ENCODE measurements around the gene AKNA. TPM values are rescaled to one million over a fixed set of nuclear protein-coding genes. Genes with fewer than 3 reads are reported as not detected.

AKNA gene
- total RNA-seq, 2 experiments from 2014 or later: 61.4 to 203 TPM

GRCh38 chr9:114386886-114387679 lies 699 bp downstream of the AKNA start:
- no peak for TF ChIP-seq EZH2phosphoT487 (IDR thresholded peaks at IDR 0.05; ENCODE audit: borderline replicate concordance, low read depth, low read length)
- TF ChIP-seq, protein P1, sequence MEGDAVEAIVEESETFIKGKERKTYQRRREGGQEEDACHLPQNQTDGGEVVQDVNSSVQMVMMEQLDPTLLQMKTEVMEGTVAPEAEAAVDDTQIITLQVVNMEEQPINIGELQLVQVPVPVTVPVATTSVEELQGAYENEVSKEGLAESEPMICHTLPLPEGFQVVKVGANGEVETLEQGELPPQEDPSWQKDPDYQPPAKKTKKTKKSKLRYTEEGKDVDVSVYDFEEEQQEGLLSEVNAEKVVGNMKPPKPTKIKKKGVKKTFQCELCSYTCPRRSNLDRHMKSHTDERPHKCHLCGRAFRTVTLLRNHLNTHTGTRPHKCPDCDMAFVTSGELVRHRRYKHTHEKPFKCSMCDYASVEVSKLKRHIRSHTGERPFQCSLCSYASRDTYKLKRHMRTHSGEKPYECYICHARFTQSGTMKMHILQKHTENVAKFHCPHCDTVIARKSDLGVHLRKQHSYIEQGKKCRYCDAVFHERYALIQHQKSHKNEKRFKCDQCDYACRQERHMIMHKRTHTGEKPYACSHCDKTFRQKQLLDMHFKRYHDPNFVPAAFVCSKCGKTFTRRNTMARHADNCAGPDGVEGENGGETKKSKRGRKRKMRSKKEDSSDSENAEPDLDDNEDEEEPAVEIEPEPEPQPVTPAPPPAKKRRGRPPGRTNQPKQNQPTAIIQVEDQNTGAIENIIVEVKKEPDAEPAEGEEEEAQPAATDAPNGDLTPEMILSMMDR (conservative IDR thresholded peaks at IDR 0.05; ENCODE audit: low read length): no peak
- peak overlapping the region; percentile 83 for H3K4me2 ChIP-seq (ENCODE audit: low read length)
- intact Hi-C loops (cut with micrococcal nuclease; ENCODE audit: unreplicated experiment): loop anchor here (5.0 kb wide), 2 partner anchors 540 to 810 kb away; no protein-coding TSS in a partner anchor
- H3K9me3 ChIP-seq (ENCODE audit: low read length): no peaks in the 10 kb centered on the region
- peaks cover 81% of the 10 kb centered on the region for H3K4me1 ChIP-seq (ENCODE audit: insufficient read depth, low read length, poor library complexity, severe bottlenecking)
- H3K36me3 ChIP-seq (ENCODE audit: insufficient read depth, low read length): peaks cover 56% of the 10 kb centered on the region
- peaks cover 93% of the 10 kb centered on the region for H3K79me2 ChIP-seq (ENCODE audit: insufficient read depth, low read depth, low read length)
- no peak for DNase-seq (ENCODE audit: low spot score)
- H2AFZ ChIP-seq (ENCODE audit: low read length): no peak overlapping the region
- peak overlapping the region; percentile 97 for H3K27ac ChIP-seq (ENCODE audit: low read depth, low read length, poor library complexity, severe bottlenecking)
- no peaks in the 10 kb centered on the region for H4K20me1 ChIP-seq (ENCODE audit: insufficient read depth, low read length)
- no TSS peak for BruUV-seq (replicated peaks)
- peak overlapping the region; percentile 76 for H3K4me3 ChIP-seq (ENCODE audit: low read depth, low read length, poor library complexity, severe bottlenecking)
- ChIA-PET POLR2A (interaction anchor here (0.7 to 8.2 kb wide), 15 partner anchors 8 to 541 kb away, joined by 3 to 275 read pairs (median 6); no protein-coding TSS in a partner anchor), CTCF (ENCODE audit: unreplicated experiment) (interaction anchor here (0.6 to 1.5 kb wide), 3 partner anchors 9 to 25 kb away, joined by 3 to 7 read pairs (median 3); no protein-coding TSS in a partner anchor)
- H3K9me2 ChIP-seq (ENCODE audit: insufficient read depth, low read length): no peaks in the 10 kb centered on the region

GRCh38 chr9:114386361-114386885 lies 1.4 kb downstream of the AKNA start:
- Histone ChIP-seq H3K79me2 (ENCODE audit: insufficient read depth, low read depth, low read length) (peaks cover 95% of the 10 kb centered on the region), H2AFZ (ENCODE audit: low read length) (no peak overlapping the region), H3K36me3 (ENCODE audit: insufficient read depth, low read length) (peaks cover 62% of the 10 kb centered on the region), H3K4me2 (ENCODE audit: low read length) (peak overlapping the region; percentile 83), H3K9me2 (ENCODE audit: insufficient read depth, low read length) (no peaks in the 10 kb centered on the region), H3K4me3 (ENCODE audit: low read depth, low read length, poor library complexity, severe bottlenecking) (peak overlapping the region; percentile 76), H3K4me1 (ENCODE audit: insufficient read depth, low read length, poor library complexity, severe bottlenecking) (peaks cover 78% of the 10 kb centered on the region), H3K9me3 (ENCODE audit: low read length) (no peaks in the 10 kb centered on the region), H4K20me1 (ENCODE audit: insufficient read depth, low read length) (no peaks in the 10 kb centered on the region), H3K27ac (ENCODE audit: low read depth, low read length, poor library complexity, severe bottlenecking) (peak overlapping the region; percentile 97)
- no peak for DNase-seq (ENCODE audit: low spot score)
- no TSS peak for BruUV-seq (replicated peaks)
- ChIA-PET POLR2A (interaction anchor here (0.6 to 8.2 kb wide), 13 partner anchors 8 to 542 kb away, joined by 3 to 275 read pairs (median 4); no protein-coding TSS in a partner anchor), CTCF (ENCODE audit: unreplicated experiment) (interaction anchor here (0.6 to 1.4 kb wide), 4 partner anchors 9 to 25 kb away, joined by 3 to 8 read pairs (median 4); no protein-coding TSS in a partner anchor)
- no peak for TF ChIP-seq EZH2phosphoT487 (IDR thresholded peaks at IDR 0.05; ENCODE audit: borderline replicate concordance, low read depth, low read length)
- TF ChIP-seq, protein P1 (conservative IDR thresholded peaks at IDR 0.05; ENCODE audit: low read length): no peak
- intact Hi-C loops (cut with micrococcal nuclease; ENCODE audit: unreplicated experiment): loop anchor here (5.0 kb wide), 2 partner anchors 541 to 809 kb away; no protein-coding TSS in a partner anchor
